ENCODE results near the gene PARD6B. TPM values are rescaled to one million over a fixed set of nuclear protein-coding genes. Genes with fewer than 3 reads are reported as not detected.

Gene PARD6B
- total RNA-seq, 1 donor from 2014 or later: 12.4 TPM

DNA sequence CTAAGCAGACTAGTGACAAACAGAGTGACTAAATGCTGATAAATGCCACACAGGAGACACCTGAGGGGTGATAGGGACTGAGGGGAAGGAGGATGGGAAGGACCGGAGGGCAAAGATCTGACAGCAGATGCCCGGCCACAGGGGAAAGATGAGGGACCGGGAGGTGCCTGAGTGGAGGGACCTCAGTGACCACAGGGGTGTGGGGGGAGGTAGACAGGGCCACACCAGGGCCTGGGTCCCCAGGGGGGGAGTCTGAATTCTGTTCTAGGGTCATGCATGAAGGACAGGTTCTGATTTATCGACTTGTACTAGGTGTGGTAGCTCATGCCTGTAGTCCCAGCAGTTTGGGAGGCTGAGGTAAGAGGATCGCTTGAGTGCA is 70.4 kb downstream of the PARD6B start:
- no peak for FAIRE-seq
- Histone ChIP-seq H3K36me3 (ENCODE audit: control insufficient read depth, insufficient read depth, low read length) (no peaks in the 10 kb centered on the region), H3K4me3 (ENCODE audit: low read depth, low read length) (no peak overlapping the region), H3K27me3 (ENCODE audit: control insufficient read depth, insufficient read depth, low read length) (no peaks in the 10 kb centered on the region)
- no peak for DNase-seq (ENCODE audit: low read depth)
- TF ChIP-seq, protein P1, sequence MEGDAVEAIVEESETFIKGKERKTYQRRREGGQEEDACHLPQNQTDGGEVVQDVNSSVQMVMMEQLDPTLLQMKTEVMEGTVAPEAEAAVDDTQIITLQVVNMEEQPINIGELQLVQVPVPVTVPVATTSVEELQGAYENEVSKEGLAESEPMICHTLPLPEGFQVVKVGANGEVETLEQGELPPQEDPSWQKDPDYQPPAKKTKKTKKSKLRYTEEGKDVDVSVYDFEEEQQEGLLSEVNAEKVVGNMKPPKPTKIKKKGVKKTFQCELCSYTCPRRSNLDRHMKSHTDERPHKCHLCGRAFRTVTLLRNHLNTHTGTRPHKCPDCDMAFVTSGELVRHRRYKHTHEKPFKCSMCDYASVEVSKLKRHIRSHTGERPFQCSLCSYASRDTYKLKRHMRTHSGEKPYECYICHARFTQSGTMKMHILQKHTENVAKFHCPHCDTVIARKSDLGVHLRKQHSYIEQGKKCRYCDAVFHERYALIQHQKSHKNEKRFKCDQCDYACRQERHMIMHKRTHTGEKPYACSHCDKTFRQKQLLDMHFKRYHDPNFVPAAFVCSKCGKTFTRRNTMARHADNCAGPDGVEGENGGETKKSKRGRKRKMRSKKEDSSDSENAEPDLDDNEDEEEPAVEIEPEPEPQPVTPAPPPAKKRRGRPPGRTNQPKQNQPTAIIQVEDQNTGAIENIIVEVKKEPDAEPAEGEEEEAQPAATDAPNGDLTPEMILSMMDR (IDR thresholded peaks at IDR 0.05; ENCODE audit: insufficient read depth, low read length, severe bottlenecking): no peak

DNA sequence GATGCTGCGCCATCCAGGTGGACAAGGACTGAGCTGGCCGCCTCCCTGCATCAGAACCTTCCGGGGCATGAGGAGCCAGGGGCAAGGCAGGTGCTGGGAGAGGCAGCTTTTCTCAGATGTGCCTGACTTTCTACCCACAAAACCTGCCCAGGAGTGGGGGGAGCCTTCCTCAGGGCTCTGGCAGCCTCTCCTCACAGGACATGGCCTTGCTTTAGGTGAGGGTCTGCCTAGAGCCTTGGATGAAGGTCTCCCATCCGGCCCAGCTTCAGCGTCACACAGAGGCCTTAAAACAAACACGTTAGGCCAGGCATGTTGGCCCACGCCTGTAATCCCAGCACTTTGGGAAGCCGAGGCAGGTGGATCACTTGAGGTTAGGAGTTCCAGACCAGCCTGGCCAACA is 70.9 kb downstream of the PARD6B start:
- H3K27me3 ChIP-seq (ENCODE audit: control insufficient read depth, insufficient read depth, low read length): no peaks in the 10 kb centered on the region
- no peak for FAIRE-seq
- H3K4me3 ChIP-seq (ENCODE audit: low read depth, low read length): no peak overlapping the region
- TF ChIP-seq, protein P1 (IDR thresholded peaks at IDR 0.05; ENCODE audit: insufficient read depth, low read length, severe bottlenecking): no peak
- H3K36me3 ChIP-seq (ENCODE audit: control insufficient read depth, insufficient read depth, low read length): no peaks in the 10 kb centered on the region
- no peak for DNase-seq (ENCODE audit: low read depth)

DNA sequence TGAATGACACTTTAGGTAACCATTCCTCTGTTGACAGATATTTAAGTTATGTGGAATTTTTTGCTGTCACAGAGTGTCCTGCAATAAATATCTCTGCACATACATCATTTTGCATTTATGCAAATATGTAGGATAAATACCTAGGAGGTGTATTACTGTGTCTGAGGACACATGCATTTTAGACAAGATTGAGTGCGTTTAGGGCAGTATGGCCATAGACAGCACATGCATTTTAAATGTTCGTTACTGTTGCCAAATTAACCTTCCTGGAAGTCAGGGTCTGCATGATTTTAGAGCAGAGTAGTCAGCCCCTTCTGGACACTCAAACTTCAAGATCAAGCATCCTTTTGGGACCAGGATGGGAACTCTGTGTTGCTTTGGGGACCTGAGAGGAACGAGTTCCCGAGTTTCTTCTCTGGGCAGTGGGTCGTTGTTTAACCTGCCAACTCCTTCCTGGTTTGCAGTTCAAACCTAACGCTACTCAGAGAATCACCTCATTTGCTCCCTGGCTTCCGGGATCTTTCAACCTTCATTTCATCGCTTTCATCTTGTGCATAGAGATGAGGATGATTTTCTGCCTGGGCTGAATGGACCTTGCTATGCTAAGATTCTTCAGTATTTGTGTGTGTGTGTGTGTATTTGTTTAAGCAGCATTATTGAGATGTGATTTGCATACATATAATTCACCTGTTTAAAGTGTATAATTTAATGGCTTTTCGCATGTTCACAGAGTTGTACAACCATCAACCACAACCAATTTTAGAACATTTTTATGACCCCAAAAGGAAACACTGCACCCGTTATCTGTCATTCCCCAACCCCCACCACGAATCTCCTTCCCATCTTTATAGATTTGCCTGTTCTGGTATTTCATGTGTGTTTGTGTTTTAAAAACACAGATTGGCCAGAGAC is 73.3 kb downstream of the PARD6B start:
- TF ChIP-seq, protein P1 (IDR thresholded peaks at IDR 0.05; ENCODE audit: insufficient read depth, low read length, severe bottlenecking): no peak
- Histone ChIP-seq H3K4me3 (ENCODE audit: low read depth, low read length) (no peak overlapping the region), H3K36me3 (ENCODE audit: control insufficient read depth, insufficient read depth, low read length) (no peaks in the 10 kb centered on the region), H3K27me3 (ENCODE audit: control insufficient read depth, insufficient read depth, low read length) (no peaks in the 10 kb centered on the region)
- FAIRE-seq (no peak), DNase-seq (ENCODE audit: low read depth) (no peak)

DNA sequence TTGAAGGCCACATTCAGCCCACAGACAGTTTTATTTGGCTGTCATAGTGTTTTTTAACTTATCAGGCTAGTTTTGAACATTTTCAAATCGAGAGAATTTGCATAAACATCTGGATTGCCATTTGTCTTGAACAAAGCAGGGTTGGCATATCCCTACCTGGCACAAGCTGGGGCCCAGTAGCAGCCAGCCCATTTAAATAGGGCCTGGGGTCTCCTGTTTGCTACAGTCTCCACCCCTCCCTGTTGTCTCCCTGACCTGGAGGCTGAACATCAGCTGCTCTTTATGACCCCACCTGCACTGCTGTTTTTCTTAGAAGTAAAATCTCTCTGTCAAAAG is 73.9 kb downstream of the PARD6B start:
- H3K4me3 ChIP-seq (ENCODE audit: low read depth, low read length): no peak overlapping the region
- TF ChIP-seq, protein P1 (IDR thresholded peaks at IDR 0.05; ENCODE audit: insufficient read depth, low read length, severe bottlenecking): no peak
- H3K36me3 ChIP-seq (ENCODE audit: control insufficient read depth, insufficient read depth, low read length): no peaks in the 10 kb centered on the region
- H3K27me3 ChIP-seq (ENCODE audit: control insufficient read depth, insufficient read depth, low read length): no peaks in the 10 kb centered on the region
- DNase-seq (ENCODE audit: low read depth): no peak
- no peak for FAIRE-seq

DNA sequence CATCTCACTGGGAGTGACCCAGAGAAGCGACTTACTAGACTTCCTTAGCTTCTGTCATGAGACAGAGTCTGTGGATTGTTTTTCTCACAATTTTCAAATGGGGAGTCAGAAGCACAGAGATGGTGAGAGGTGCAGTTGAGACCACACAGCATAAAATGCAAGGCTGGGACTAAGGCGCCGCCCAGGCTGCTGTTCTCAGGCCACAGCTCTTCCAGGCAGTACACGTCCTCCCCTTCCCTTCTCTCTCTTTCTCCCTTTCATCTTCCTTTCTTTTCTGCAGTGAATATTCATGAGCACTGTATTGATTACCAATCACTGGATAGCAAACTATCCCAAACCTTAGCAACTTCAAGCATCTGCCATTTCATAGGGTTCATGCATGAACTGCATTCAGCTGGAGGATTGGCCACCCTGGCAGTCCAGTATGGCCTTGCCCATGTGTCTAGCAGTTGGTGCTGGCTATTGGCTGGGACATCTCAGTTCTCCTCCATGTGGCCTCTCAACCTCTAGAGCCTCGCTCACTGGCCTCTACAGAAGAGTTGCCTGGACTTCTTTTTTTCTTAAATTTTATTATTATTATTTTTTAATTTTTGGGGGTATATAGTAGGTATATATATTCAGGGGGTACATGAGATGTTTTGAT is 74.9 kb downstream of the PARD6B start:
- Histone ChIP-seq H3K27me3 (ENCODE audit: control insufficient read depth, insufficient read depth, low read length) (no peaks in the 10 kb centered on the region), H3K36me3 (ENCODE audit: control insufficient read depth, insufficient read depth, low read length) (no peaks in the 10 kb centered on the region), H3K4me3 (ENCODE audit: low read depth, low read length) (no peak overlapping the region)
- no peak for DNase-seq (ENCODE audit: low read depth)
- TF ChIP-seq, protein P1 (IDR thresholded peaks at IDR 0.05; ENCODE audit: insufficient read depth, low read length, severe bottlenecking): no peak
- no peak for FAIRE-seq

Other genes with a start within 250 kb of the PARD6B start
- 18.4 and 29.6 TPM in 2 replicates for gene PTPN1, start 221.2 kb upstream of the PARD6B start, total RNA-seq
- gene RIPOR3, start 40.0 kb upstream of the PARD6B start, total RNA-seq: under 0.01 and 0.53 TPM in 2 replicates
- 5.5 and 12.2 TPM in 2 replicates for gene BCAS4, start 63.5 kb downstream of the PARD6B start, total RNA-seq
- gene ADNP, start 199.9 kb downstream of the PARD6B start, total RNA-seq: 22.5 and 28.2 TPM in 2 replicates
- gene DPM1, start 227.0 kb downstream of the PARD6B start, total RNA-seq: 82.7 and 87.8 TPM in 2 replicates
- 8.1 and 9.7 TPM in 2 replicates for gene MOCS3, start 227.2 kb downstream of the PARD6B start, total RNA-seq

Measured in bronchial epithelial cell (primary cell).